Measurements from ENCODE around the gene THSD7A.

Gene THSD7A

GRCh38 chr7:11587814-11588213, 244.2 kb downstream of the THSD7A start:
- no peak for DNase-seq (ENCODE audit: low read depth, low spot score)
- ChIA-PET CTCF (no interaction called here), POLR2A (no interaction called here)
- no peak for TF ChIP-seq CTCF (IDR thresholded peaks at IDR 0.05; ENCODE audit: insufficient read depth, low read length, missing control alignments)
- no peak overlapping the region for H3K4me3 ChIP-seq (ENCODE audit: low read depth, low read length)

GRCh38 chr7:11587048-11587447, 244.9 kb downstream of the THSD7A start:
- POLR2A ChIA-PET, result no interaction called here
- no peak for TF ChIP-seq CTCF (IDR thresholded peaks at IDR 0.05; ENCODE audit: insufficient read depth, low read length, missing control alignments)

GRCh38 chr7:11584406-11585031, 247.5 kb downstream of the THSD7A start:
- H3K4me3 ChIP-seq (ENCODE audit: low read depth, low read length), result no peak overlapping the region
- CTCF ChIA-PET, result no interaction called here
- POLR2A ChIA-PET, result no interaction called here
- no peak for DNase-seq (ENCODE audit: low read depth, low spot score)
- no peak for TF ChIP-seq CTCF (IDR thresholded peaks at IDR 0.05; ENCODE audit: insufficient read depth, low read length, missing control alignments)

More at GRCh38 chr7:11587048-11587447, 244.9 kb downstream of the THSD7A start:
- no peak overlapping the region for H3K4me3 ChIP-seq (ENCODE audit: low read depth, low read length)
- no peak for DNase-seq (ENCODE audit: low read depth, low spot score)
- CTCF ChIA-PET, result no interaction called here

GRCh38 chr7:11579141-11579540, 252.9 kb downstream of the THSD7A start:
- H3K4me3 ChIP-seq (ENCODE audit: low read depth, low read length), result no peak overlapping the region
- ChIA-PET POLR2A (no interaction called here), CTCF (no interaction called here)
- no peak for DNase-seq (ENCODE audit: low read depth, low spot score)
- no peak for TF ChIP-seq CTCF (IDR thresholded peaks at IDR 0.05; ENCODE audit: insufficient read depth, low read length, missing control alignments)

GRCh38 chr7:11576310-11576709, 255.7 kb downstream of the THSD7A start:
- H3K4me3 ChIP-seq (ENCODE audit: low read depth, low read length), result no peak overlapping the region
- ChIA-PET CTCF (no interaction called here), POLR2A (no interaction called here)
- DNase-seq (ENCODE audit: low read depth, low spot score), result no peak
- TF ChIP-seq CTCF (IDR thresholded peaks at IDR 0.05; ENCODE audit: insufficient read depth, low read length, missing control alignments), result no peak

GRCh38 chr7:11573128-11573750, 258.8 kb downstream of the THSD7A start:
- ChIA-PET CTCF (no interaction called here), POLR2A (no interaction called here)
- no peak for TF ChIP-seq CTCF (IDR thresholded peaks at IDR 0.05; ENCODE audit: insufficient read depth, low read length, missing control alignments)

More at GRCh38 chr7:11573128-11573750, 258.8 kb downstream of the THSD7A start:
- H3K4me3 ChIP-seq (ENCODE audit: low read depth, low read length), result no peak overlapping the region
- DNase-seq (ENCODE audit: low read depth, low spot score), result no peak
